AG09309 (cell line): ENCODE data around the gene EPHA2.
"Not testable (repeated sequence)": the region's sequence is repeated elsewhere in the genome, so short reads cannot be mapped to it uniquely, and the experiment has no call there.

Experiments
- DNase-seq: peaks from one replicate; pipeline ENCODE4 v3.0.0-alpha.2; 2010; ENCODE audit warnings: low read depth
- H3K4me3 ChIP-seq: 2 replicates; pipeline ENCODE4 v1.5.1; 2011; ENCODE audit warnings: mild to moderate bottlenecking, low read depth, low read length, moderate library complexity; ENCODE audit not compliant: control insufficient read depth
- CTCF ChIP-seq: IDR thresholded peaks from 2 replicates; pipeline ENCODE4 v1.5.1; 2011; ENCODE audit warnings: mild to moderate bottlenecking, low read depth, low read length, inconsistent platforms; ENCODE audit not compliant: insufficient read depth, control insufficient read depth; ENCODE audit errors: missing control alignments

EPHA2 gene

GRCh38 chr1:16199700-16200099 is 43.8 kb upstream of the EPHA2 start:
- DNase-seq = no peak
- no peak overlapping the region for H3K4me3 ChIP-seq
- TF ChIP-seq CTCF = no peak

GRCh38 chr1:16199157-16199501 is 43.3 kb upstream of the EPHA2 start:
- TF ChIP-seq CTCF = no peak
- H3K4me3 ChIP-seq = no peak overlapping the region
- DNase-seq = no peak

- H3K4me3 ChIP-seq = no peak overlapping the region
- no peak for TF ChIP-seq CTCF
- DNase-seq = no peak
Measured at GRCh38 chr1:16198444-16199156, 42.7 kb upstream of the EPHA2 start.

- no peak overlapping the region for H3K4me3 ChIP-seq
- no peak for TF ChIP-seq CTCF
- no peak for DNase-seq
Measured at GRCh38 chr1:16196874-16197273, 41.0 kb upstream of the EPHA2 start.

GRCh38 chr1:16196139-16196538 is 40.3 kb upstream of the EPHA2 start:
- not testable (repeated sequence) for DNase-seq, H3K4me3 ChIP-seq

GRCh38 chr1:16195518-16195905 is 39.6 kb upstream of the EPHA2 start:
- no peak overlapping the region for H3K4me3 ChIP-seq
- no peak for TF ChIP-seq CTCF
- DNase-seq = peak; percentile 2

- no peak for TF ChIP-seq CTCF
- no peak for DNase-seq
- no peak overlapping the region for H3K4me3 ChIP-seq
Measured at GRCh38 chr1:16191916-16192546, 36.2 kb upstream of the EPHA2 start.
